ENCODE data around the gene DDX20.

DDX20 gene, protein sequence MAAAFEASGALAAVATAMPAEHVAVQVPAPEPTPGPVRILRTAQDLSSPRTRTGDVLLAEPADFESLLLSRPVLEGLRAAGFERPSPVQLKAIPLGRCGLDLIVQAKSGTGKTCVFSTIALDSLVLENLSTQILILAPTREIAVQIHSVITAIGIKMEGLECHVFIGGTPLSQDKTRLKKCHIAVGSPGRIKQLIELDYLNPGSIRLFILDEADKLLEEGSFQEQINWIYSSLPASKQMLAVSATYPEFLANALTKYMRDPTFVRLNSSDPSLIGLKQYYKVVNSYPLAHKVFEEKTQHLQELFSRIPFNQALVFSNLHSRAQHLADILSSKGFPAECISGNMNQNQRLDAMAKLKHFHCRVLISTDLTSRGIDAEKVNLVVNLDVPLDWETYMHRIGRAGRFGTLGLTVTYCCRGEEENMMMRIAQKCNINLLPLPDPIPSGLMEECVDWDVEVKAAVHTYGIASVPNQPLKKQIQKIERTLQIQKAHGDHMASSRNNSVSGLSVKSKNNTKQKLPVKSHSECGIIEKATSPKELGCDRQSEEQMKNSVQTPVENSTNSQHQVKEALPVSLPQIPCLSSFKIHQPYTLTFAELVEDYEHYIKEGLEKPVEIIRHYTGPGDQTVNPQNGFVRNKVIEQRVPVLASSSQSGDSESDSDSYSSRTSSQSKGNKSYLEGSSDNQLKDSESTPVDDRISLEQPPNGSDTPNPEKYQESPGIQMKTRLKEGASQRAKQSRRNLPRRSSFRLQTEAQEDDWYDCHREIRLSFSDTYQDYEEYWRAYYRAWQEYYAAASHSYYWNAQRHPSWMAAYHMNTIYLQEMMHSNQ

DNA sequence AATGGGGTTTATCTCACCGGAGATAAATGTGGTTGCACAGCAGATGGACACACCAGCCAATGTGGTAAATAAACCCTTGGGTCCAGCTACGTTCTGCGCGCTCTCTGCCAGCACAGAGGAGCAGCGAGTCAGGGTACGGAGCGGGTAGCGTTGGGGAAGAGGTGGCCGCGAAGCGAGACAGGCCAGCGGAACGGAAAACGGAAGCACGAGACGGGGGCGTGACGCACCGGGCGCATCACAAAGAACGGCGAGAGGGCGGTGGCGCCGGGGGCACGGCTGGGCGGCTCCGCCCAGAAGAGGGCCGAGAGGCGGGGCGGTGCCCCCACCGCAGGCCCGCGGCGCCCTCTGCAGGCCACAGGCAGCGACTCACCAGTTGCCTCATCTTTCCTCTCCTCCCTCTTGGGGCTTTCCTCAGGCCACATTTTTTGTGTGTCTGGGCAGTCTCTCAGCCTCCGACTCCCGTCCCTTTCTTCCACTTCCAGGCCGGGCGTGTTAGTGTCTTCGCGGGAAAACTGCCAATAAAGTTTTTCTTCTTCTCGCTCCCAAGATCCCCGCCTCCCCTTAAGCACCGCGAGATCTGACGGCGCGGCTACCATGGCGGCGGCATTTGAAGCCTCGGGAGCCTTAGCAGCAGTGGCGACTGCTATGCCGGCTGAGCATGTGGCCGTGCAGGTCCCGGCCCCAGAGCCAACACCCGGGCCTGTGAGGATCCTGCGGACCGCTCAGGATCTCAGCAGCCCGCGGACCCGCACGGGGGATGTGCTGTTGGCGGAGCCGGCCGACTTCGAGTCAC, at the start of gene DDX20:
Gene DDX20 (plus strand): TSS at position 571 of the 793 bp plus-strand sequence. CDS start 24 bp downstream, at position 595.
- in situ Hi-C loops (cut with HindIII; ENCODE audit: low pct_ligation_motif_present, low pct_unique_long_range_greater_than_20kb, low sequenced_read_pairs): no loop called here
- DNase-seq: peak; percentile 94

DNA sequence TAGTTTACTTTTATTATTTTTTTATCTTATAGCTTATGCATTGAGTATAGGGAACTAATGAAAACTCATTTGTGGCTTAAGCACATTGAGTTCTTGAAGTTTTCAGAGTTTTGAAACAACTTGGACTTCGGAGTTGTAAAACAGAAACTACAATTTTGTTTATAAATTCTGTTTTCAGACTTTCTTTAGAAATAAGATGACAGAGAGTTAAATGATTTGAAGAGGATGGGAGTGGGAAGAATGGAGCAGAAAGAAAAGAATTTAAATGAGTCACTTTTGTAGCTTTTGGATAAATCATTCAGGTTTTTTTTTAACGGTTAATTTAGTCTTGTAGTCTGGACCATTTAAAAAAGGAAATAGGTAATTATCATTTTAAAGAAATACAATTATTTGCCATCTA, 48.8 kb upstream of the DDX20 start:
- no peak for DNase-seq
- in situ Hi-C loops (cut with HindIII; ENCODE audit: low pct_ligation_motif_present, low pct_unique_long_range_greater_than_20kb, low sequenced_read_pairs): no loop called here

DNA sequence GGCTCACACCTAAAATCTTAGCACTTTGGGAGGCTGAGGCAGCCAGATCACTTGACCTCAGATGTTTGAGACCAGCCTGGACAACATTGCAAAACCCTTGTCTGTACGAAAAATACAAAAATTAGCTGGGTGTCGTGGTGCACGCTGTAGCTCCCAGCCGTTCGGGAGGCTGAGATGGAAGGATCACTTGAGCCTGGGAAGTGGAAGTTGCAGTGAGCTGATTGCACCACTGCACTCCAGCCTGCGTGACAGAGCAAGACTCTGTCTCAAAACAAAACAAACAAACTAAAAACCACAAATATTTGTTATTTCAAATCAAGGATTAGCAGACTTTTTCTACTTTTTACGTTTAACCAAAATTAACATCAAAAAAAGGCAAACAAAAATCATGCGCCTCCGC, 47.8 kb upstream of the DDX20 start:
- in situ Hi-C loops (cut with HindIII; ENCODE audit: low pct_ligation_motif_present, low pct_unique_long_range_greater_than_20kb, low sequenced_read_pairs): no loop called here
- DNase-seq: no peak

DNA sequence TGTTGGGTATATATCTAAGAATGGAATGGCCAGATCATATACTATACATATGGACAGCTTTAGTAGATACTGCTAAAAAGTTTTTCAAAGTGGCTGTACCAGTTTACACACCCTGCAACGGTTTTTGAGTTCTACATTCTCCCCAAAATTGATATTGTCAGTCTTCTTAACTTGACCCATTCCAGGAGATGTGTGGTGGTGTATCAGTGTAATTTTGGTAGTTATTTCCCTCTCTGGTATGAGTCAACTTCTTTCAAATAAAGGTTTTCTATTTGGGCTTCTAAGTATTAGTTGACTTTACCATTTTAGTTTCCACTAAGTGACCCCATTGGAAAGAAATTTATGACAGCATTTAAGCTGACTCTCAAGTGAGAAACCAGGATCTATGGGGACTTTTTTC, 45.7 kb upstream of the DDX20 start:
- DNase-seq: no peak
- in situ Hi-C loops (cut with HindIII; ENCODE audit: low pct_ligation_motif_present, low pct_unique_long_range_greater_than_20kb, low sequenced_read_pairs): no loop called here

DNA sequence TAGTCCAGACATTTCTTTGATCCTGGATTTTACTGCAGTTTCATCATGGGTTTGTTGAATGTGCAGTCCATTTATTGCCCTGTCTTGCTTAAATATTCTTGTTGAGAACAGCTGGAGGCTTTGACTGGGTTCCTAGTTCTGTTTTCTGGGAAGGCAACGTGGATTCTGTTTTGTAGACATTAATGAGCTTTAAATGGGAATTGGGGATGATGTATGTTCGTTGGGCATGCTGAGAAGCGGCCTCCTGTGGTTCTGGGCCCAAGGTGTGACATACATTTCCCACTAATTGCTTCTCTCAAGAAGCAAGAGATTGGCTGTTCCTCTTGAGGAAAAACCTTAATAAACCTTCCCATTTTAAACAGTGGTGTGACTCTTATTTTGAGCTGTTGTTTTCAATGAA, 39.4 kb upstream of the DDX20 start:
- no peak for DNase-seq
- in situ Hi-C loops (cut with HindIII; ENCODE audit: low pct_ligation_motif_present, low pct_unique_long_range_greater_than_20kb, low sequenced_read_pairs): no loop called here

DNA sequence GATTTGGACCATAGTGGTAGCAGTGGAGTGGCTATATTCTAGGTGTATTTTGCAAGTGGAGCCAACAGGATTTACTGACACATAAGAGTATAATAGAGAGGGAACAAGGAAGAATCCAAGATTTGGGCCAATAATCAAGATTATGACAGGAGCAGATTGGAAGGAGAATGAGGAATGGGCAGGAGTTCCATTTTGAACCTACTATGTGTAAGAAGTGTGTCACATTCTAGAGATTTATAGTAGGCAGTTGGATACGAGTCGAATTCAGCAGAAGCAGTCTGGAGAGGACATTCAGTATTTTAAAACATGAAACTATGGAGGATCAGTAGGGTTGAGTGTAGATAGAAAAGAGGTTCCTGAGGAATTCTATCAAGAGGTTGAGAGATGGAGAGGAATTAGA, 38.3 kb upstream of the DDX20 start:
- in situ Hi-C loops (cut with HindIII; ENCODE audit: low pct_ligation_motif_present, low pct_unique_long_range_greater_than_20kb, low sequenced_read_pairs): no loop called here
- DNase-seq: no peak

DNA sequence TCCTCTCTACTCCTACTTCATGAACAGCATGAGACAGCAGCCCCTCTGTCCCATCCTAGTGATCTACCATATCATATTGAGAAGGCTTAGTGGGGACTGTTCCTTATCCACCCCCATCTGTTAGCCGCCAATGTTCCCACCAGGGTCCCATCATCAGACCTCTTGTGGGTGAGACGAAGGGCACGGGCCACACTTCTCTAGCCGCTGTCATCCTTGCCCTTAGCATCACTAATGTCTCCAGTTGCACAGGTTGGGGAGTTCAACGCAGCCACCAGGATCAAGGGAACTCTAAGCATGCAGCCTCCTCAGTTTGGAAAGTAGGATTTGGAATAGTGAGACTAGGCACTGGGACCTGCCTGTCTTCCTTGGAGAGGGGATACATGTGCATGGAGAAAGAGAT, 36.6 kb upstream of the DDX20 start:
- in situ Hi-C loops (cut with HindIII; ENCODE audit: low pct_ligation_motif_present, low pct_unique_long_range_greater_than_20kb, low sequenced_read_pairs): no loop called here

DNA sequence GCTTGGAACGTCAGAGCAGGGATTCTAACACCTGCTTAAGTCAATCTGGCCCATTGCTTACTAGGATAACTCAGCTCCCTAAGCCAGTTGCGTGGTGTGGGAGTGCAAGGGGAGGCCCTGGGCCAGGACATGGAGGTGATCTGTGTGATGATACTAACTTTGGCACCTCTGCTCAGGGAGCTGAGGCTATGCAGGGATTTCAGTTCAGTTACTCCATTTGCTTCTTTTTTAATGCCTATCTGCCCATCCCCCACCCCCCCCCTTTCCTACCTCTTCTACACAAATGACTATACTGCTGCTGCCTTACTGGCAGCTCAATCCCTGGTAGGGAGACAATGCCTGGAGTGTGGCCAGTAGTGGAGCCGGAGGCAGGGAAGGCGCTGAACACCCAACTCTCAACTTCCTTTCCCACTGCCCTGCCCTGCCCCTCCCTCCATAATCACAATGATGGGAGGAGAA, 36.0 kb upstream of the DDX20 start:
- DNase-seq: no peak
- in situ Hi-C loops (cut with HindIII; ENCODE audit: low pct_ligation_motif_present, low pct_unique_long_range_greater_than_20kb, low sequenced_read_pairs): no loop called here

More for the DNA sequence above, 36.6 kb upstream of the DDX20 start:
- no peak for DNase-seq

DNA sequence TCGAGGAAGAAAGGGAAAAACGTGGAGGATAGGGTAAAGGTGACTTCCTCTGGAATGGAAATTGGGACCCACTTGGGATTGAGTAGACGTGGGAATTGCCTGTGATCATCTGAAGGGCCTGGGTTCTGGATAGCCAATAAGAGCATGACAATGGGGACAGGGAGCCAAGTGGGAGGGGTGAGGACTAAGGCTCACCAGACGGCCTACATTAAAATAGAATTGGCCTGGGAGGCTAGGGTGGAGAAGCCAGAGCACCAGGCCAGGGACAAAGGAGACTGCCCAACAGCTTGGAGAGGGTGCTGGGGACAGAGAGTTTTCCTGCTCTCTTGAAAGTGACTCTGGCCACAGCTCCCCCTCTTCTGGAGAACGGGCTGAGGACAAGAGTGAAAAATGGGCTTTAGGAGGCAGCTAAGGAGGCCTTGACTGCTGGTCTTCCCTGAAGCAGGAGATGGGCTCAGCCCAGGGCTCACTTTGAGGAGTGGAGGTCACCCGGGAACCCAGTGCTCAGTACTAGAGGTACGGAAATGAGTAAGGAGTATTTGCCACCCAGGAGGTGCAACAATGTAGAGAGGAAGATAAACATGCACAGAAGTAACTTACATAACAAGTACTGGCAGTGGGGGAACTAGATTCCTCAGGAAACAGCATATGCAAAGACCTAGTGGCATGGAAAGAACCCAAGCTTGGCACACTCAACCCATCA, 35.3 kb upstream of the DDX20 start:
- in situ Hi-C loops (cut with HindIII; ENCODE audit: low pct_ligation_motif_present, low pct_unique_long_range_greater_than_20kb, low sequenced_read_pairs): no loop called here
- no peak for DNase-seq

DNA sequence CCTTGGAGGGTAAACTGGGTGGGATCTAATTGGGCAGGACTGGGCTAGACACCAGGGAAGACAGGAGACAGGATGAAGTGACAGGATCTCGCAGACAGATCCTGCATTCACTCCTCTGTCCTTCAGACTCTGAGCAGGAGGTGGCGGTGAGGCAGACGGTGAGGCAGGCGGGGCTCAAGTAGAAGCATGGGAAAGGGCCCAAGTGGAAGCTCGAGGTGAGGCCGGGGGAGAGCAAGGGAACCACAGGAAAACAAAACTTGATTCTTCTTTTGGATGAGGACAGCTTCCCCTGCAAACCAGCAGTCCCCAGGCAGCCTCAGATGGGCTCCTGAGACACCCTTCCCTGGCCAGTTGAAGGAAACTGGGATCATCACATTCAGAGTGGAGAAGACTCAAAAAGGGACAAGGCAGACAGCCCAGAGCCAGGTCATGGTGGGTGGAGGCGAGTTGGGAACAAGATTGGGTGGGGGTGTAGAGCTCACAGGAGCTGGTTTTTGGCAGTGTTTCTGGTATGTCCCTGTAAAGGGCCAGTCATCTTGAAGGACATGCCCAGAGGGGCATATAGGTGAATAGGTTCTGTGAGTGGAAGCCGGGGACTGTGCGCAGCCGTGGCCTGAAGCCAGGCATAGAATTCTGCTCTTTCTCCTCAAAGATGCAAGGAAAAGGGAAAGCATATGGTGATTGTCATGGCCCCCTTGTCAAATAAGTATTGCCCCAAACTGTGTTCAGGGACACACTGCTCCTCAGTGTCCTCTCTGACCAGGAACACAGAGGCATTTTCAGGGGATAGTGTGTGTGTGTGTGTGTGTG, 34.5 kb upstream of the DDX20 start:
- no peak for DNase-seq

DNA sequence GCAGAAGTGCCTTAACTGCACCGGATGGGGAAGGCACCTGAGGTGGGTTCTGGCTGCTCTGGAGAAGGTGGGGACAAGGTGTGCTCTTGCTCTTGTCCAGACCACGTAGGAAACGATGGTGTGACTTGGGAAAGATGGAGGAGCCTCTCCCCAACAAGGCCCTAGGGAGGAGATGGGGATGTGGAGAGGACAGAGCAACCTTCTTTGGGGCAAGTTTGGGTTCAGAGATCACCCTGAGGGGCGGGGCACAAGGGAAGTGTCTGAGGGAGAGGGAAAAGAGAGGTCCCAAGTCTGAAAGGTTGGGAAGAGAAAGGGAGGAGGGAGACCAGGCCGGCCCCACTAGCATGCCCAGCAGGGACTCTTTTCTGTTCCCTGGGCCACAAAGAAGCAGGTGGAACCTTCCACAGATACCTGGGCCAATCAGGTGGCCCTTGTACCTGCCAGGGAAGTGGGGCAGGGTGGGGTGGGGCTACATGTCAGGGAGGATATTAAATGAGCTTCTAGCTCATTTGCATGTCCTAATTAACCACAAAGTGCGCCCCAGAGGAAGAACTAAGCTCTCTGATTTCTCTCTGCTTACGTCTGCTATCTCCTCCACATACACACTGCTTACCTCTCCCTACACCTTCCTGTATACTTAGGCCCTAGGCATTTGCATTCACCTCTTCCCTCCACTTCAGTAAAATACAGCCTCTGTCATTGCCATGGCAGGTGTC, 32.5 kb upstream of the DDX20 start:
- in situ Hi-C loops (cut with HindIII; ENCODE audit: low pct_ligation_motif_present, low pct_unique_long_range_greater_than_20kb, low sequenced_read_pairs): no loop called here
- DNase-seq: no peak

More for the DNA sequence above, 34.5 kb upstream of the DDX20 start:
- in situ Hi-C loops (cut with HindIII; ENCODE audit: low pct_ligation_motif_present, low pct_unique_long_range_greater_than_20kb, low sequenced_read_pairs): no loop called here

DNA sequence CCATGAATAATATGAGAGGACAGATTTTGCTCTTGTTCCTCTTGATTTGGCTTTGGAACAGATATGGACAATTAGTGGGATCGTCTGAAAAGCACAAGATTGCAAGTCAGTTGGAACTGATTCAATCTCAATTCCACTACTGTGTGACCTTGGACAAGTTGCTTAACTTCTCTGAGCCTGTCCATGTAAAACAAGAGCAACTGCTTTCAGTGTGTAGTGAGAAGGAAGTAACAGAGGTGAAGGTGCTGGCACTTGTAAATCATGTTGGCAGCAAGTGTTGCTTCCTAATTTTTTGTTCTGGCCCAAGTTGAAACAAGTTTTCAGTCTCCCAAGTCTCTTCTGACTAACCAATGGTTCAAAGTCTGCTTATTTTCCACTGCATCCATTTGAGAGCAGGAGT, 31.8 kb upstream of the DDX20 start:
- in situ Hi-C loops (cut with HindIII; ENCODE audit: low pct_ligation_motif_present, low pct_unique_long_range_greater_than_20kb, low sequenced_read_pairs): no loop called here
- no peak for DNase-seq

DNA sequence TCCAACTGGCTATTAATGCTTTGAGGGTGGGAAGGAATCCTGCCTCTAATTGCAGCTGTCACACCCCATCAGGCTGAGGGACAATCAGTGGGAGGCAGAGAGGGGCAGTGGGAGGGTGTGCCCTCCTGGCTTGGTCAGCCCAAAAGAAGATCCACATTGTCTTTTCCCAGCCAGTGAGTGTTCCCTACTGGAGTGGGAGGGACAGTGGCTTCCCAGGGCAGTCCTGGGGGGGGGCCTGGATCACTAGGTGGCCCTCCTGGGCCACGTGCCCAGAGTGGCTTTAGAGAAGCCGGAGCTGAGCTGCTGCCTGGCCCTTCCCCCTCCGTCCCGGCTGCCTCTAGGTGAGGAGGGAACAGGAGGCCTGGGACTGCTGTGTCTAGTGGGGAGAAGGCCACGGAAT, 30.5 kb upstream of the DDX20 start:
- in situ Hi-C loops (cut with HindIII; ENCODE audit: low pct_ligation_motif_present, low pct_unique_long_range_greater_than_20kb, low sequenced_read_pairs): no loop called here
- DNase-seq: no peak

DNA sequence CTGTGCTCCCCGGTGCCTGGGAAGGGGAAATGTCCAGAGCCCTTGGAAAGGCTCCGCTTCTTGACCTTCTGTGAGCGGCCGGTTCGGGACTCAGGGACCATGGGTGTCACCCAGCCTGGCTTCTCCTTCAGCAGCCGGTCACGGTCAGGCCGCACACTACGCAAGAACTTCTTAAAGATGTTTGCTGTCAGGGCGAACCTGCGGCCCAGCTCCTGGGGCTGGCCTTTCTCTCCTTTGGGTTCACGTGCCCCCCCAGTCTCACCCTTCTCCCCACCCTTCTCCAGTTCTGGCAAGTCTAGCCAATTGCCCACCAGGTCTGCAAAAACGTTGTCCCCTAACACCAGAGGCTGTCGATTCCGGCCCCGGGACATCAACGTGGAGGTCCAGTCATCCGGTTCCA, 28.6 kb upstream of the DDX20 start:
- in situ Hi-C loops (cut with HindIII; ENCODE audit: low pct_ligation_motif_present, low pct_unique_long_range_greater_than_20kb, low sequenced_read_pairs): no loop called here
- DNase-seq: no peak

DNA sequence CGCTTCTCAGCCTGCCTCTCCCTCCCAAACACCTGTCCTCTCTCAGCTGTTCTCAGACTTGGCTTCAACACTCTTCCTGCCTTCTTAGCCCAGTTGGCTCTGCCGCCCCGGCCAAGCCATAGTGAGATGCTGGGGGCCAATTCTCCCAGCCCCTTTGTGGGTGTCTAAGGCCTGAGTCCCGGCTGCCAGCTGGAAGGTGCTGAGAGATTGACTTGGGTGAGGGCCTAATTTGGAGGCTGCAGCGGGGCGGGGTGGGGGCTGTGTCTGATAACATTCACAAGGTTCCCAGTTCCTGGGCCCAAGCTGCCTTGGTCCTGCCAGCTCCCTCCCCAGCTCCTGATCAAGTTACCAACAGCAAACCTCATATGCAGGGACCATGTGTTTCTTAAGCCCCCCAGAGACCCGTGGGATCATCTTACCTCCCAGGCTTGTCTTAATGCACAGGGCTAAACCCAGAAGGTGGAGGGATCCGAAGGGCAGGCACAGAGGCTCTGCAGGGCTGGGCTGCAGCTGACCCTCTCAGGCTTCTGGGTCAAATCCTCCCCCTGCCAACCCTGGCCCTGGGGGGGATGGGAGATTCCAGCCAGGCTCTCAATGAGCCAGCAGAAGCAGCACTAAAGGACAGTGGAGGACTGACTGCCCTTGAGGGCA, 26.3 kb upstream of the DDX20 start:
- DNase-seq: no peak
- in situ Hi-C loops (cut with HindIII; ENCODE audit: low pct_ligation_motif_present, low pct_unique_long_range_greater_than_20kb, low sequenced_read_pairs): no loop called here

DNA sequence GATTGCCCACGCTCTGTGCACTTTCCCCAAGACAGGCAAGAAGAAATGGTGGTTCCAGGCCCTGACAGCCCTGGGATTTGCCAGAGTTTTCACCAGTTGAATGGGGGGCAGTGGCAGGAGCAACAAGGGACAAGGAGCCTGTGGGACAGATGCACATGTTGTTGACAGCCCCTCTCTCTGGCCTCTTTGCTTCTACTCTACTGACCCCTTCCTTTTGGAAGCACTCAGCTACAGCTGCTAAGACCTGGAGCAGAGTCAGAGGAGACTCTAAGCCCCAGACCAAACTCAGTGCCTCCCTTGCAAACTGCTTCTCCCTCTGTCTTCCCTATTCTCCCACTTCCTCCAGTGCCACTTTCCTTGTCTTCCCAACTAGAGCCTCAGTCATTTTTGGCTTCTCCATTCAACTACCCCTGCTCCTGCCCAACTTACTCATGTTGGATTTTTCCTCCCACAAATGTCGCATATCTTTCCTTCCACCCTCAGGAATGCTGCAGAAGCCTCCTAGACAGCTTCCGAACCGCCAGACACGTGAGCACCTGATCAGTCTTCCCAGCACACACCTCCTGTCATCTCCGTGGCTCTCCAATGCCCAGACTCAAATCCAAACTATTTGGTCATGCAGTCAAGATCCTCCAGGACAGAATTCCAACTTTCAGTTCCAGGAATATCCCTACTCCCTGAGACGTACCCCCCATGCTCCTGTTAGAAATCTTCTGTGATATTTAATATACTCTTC, 25.6 kb upstream of the DDX20 start:
- DNase-seq: no peak

More for the DNA sequence above, 25.6 kb upstream of the DDX20 start:
- in situ Hi-C loops (cut with HindIII; ENCODE audit: low pct_ligation_motif_present, low pct_unique_long_range_greater_than_20kb, low sequenced_read_pairs): no loop called here

All from ACHN (cell line).